ENCODE data around the gene TAF5L.

GRCh38 chr1:229579059-229579673 is 46.8 kb downstream of the TAF5L start:
- TF ChIP-seq CTCF (IDR thresholded peaks at IDR 0.05), result no peak
- TF ChIP-seq POLR2A (IDR thresholded peaks at IDR 0.05), result no peak
- no peak for TF ChIP-seq POLR2AphosphoS5 (IDR thresholded peaks at IDR 0.05)
- no peak for TF ChIP-seq EP300 (IDR thresholded peaks at IDR 0.05)

All from gastroesophageal sphincter (tissue), 3 donors.